ENCODE data around the gene KCNK15. TPM values are rescaled to one million over a fixed set of nuclear protein-coding genes. Genes with fewer than 3 reads are reported as not detected.

The KCNK15 gene
- total and polyA plus RNA-seq, 8 donors: 0.09 to 3.1 (median 1.8) TPM; not detected in 5

- H3K27ac ChIP-seq: no peak overlapping the region
- no peaks in the 10 kb centered on the region for H3K9me3 ChIP-seq
- TF ChIP-seq, protein P1, sequence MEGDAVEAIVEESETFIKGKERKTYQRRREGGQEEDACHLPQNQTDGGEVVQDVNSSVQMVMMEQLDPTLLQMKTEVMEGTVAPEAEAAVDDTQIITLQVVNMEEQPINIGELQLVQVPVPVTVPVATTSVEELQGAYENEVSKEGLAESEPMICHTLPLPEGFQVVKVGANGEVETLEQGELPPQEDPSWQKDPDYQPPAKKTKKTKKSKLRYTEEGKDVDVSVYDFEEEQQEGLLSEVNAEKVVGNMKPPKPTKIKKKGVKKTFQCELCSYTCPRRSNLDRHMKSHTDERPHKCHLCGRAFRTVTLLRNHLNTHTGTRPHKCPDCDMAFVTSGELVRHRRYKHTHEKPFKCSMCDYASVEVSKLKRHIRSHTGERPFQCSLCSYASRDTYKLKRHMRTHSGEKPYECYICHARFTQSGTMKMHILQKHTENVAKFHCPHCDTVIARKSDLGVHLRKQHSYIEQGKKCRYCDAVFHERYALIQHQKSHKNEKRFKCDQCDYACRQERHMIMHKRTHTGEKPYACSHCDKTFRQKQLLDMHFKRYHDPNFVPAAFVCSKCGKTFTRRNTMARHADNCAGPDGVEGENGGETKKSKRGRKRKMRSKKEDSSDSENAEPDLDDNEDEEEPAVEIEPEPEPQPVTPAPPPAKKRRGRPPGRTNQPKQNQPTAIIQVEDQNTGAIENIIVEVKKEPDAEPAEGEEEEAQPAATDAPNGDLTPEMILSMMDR (IDR thresholded peaks at IDR 0.05): no peak
- no peaks in the 10 kb centered on the region for H3K27me3 ChIP-seq
- no peak overlapping the region for H3K4me3 ChIP-seq
- intact Hi-C loops (cut with DNase I): no loop called here
- no peaks in the 10 kb centered on the region for H3K4me1 ChIP-seq
- no peak for DNase-seq
- H3K36me3 ChIP-seq: no peaks in the 10 kb centered on the region
- ATAC-seq: no peak
Measured at GRCh38 chr20:44796311-44796710, 50.6 kb downstream of the KCNK15 start.

GRCh38 chr20:44796758-44797457 is 51.2 kb downstream of the KCNK15 start:
- DNase-seq (no peak), ATAC-seq (no peak)
- TF ChIP-seq, protein P1 (IDR thresholded peaks at IDR 0.05): no peak
- intact Hi-C loops (cut with DNase I): no loop called here
- H3K9me3 ChIP-seq: no peaks in the 10 kb centered on the region
- no peak overlapping the region for H3K4me3 ChIP-seq
- no peaks in the 10 kb centered on the region for H3K27me3 ChIP-seq
- H3K27ac ChIP-seq: no peak overlapping the region
- H3K4me1 ChIP-seq: no peaks in the 10 kb centered on the region
- H3K36me3 ChIP-seq: no peaks in the 10 kb centered on the region

- H3K4me3 ChIP-seq: no peak overlapping the region
- no peaks in the 10 kb centered on the region for H3K4me1 ChIP-seq
- no peaks in the 10 kb centered on the region for H3K9me3 ChIP-seq
- TF ChIP-seq, protein P1 (IDR thresholded peaks at IDR 0.05): no peak
- ATAC-seq: no peak
- no peaks in the 10 kb centered on the region for H3K36me3 ChIP-seq
- no peak for DNase-seq
- no peak overlapping the region for H3K27ac ChIP-seq
- H3K27me3 ChIP-seq: peaks cover 0 to 5% of the 10 kb centered on the region in 2 donors
- intact Hi-C loops (cut with DNase I): no loop called here
Measured at GRCh38 chr20:44799691-44800090, 54.0 kb downstream of the KCNK15 start.

- ATAC-seq (no peak), DNase-seq (no peak)
- intact Hi-C loops (cut with DNase I): no loop called here
- peaks cover 0 to 13% of the 10 kb centered on the region in 2 donors for H3K27me3 ChIP-seq
- no peaks in the 10 kb centered on the region for H3K9me3 ChIP-seq
- no peak overlapping the region for H3K27ac ChIP-seq
- TF ChIP-seq, protein P1 (IDR thresholded peaks at IDR 0.05): no peak
- no peaks in the 10 kb centered on the region for H3K4me1 ChIP-seq
- no peak overlapping the region for H3K4me3 ChIP-seq
- no peaks in the 10 kb centered on the region for H3K36me3 ChIP-seq
Measured at GRCh38 chr20:44800391-44801046, 54.9 kb downstream of the KCNK15 start.

Other genes starting within 250 kb of the KCNK15 start
- 100 to 1,000 TPM; 110 to 123 TPM for gene SERINC3, start 223.8 kb upstream of the KCNK15 start, total RNA-seq
- gene SERINC3, start 223.8 kb upstream of the KCNK15 start, polyA plus RNA-seq (ENCODE audit: insufficient read length in 6 of 6): 10 to 100 TPM; 68.3 to 77.9 (median 72.0) TPM
- 10 to 100 TPM; 40.1 to 42.1 TPM for gene PKIG, start 163.3 kb upstream of the KCNK15 start, total RNA-seq
- 10 to 100 TPM; 51.8 to 67.7 (median 57.4) TPM for gene PKIG, start 163.3 kb upstream of the KCNK15 start, polyA plus RNA-seq (ENCODE audit: insufficient read length in 6 of 6)
- 10 to 100 TPM in 1 of 2 donors, 1 to 10 TPM in 1; 7.6 to 15.5 TPM for gene ADA, start 94.2 kb upstream of the KCNK15 start, total RNA-seq
- 1 to 10 TPM; 5.4 to 8.5 (median 6.1) TPM for gene ADA, start 94.2 kb upstream of the KCNK15 start, polyA plus RNA-seq (ENCODE audit: insufficient read length in 6 of 6)
- gene CCN5, start 30.5 kb upstream of the KCNK15 start, total RNA-seq: 10 to 100 TPM; 14.3 to 20.8 TPM
- gene CCN5, start 30.5 kb upstream of the KCNK15 start, polyA plus RNA-seq (ENCODE audit: insufficient read length in 6 of 6): under 1 TPM; 0.29 to 0.60 (median 0.44) TPM
- 1 to 10 TPM in 1 of 2 donors, under 1 TPM in 1; 0.47 to 4.5 TPM for gene RIMS4, start 64.7 kb downstream of the KCNK15 start, total RNA-seq
- gene RIMS4, start 64.7 kb downstream of the KCNK15 start, polyA plus RNA-seq (ENCODE audit: insufficient read length in 6 of 6): 1 to 10 TPM; 1.8 to 6.3 (median 4.1) TPM
- gene YWHAB, start 139.8 kb downstream of the KCNK15 start, total RNA-seq: 100 to 1,000 TPM; 188 to 228 TPM
- gene YWHAB, start 139.8 kb downstream of the KCNK15 start, polyA plus RNA-seq (ENCODE audit: insufficient read length in 6 of 6): 100 to 1,000 TPM; 164 to 196 (median 192) TPM
- 10 to 100 TPM; 41.2 to 41.3 TPM for gene PABPC1L, start 164.2 kb downstream of the KCNK15 start, total RNA-seq
- 100 to 1,000 TPM in 2 of 6 donors, 10 to 100 TPM in 4; 68.9 to 116 (median 94.7) TPM for gene PABPC1L, start 164.2 kb downstream of the KCNK15 start, polyA plus RNA-seq (ENCODE audit: insufficient read length in 6 of 6)
- gene TOMM34, start 214.5 kb downstream of the KCNK15 start, total RNA-seq: 10 to 100 TPM; 18.1 to 18.6 TPM
- gene TOMM34, start 214.5 kb downstream of the KCNK15 start, polyA plus RNA-seq (ENCODE audit: insufficient read length in 6 of 6): 10 to 100 TPM; 22.7 to 26.8 (median 24.5) TPM
- gene STK4, start 220.6 kb downstream of the KCNK15 start, total RNA-seq: 10 to 100 TPM; 33.6 to 63.7 TPM
- gene STK4, start 220.6 kb downstream of the KCNK15 start, polyA plus RNA-seq (ENCODE audit: insufficient read length in 6 of 6): 10 to 100 TPM; 25.0 to 30.6 (median 26.6) TPM

All from left lung (tissue), 10 donors.